H9 (cell line): ENCODE measurements around the gene VAMP8. TPM values are rescaled to one million over a fixed set of nuclear protein-coding genes. Genes with fewer than 3 reads are reported as not detected.
A peak's percentile ranks its signal among the peaks of the same experiment; 100 is the strongest.

Source experiments
- DNase-seq: peaks from one replicate; pipeline ENCODE4 v3.0.0-alpha.2; 2017
- H2AFZ ChIP-seq: one replicate; pipeline ENCODE4 v1.6.1; 2013; ENCODE audit warnings: mild to moderate bottlenecking, low read length, control low read depth, moderate library complexity
- H2AK5ac ChIP-seq: 2 replicates; pipeline ENCODE4 v1.6.1; 2013; ENCODE audit warnings: low read length, control low read depth, mixed read lengths; ENCODE audit not compliant: insufficient read length
- H2BK120ac ChIP-seq: one replicate; pipeline ENCODE4 v1.6.1; 2013; ENCODE audit warnings: low read depth, mild to moderate bottlenecking, low read length, control low read depth, inconsistent platforms; ENCODE audit not compliant: poor library complexity, severe bottlenecking
- H2BK12ac ChIP-seq: 2 replicates; pipeline ENCODE4 v1.6.1; 2013; ENCODE audit warnings: low read length, control low read depth, mixed read lengths, low read depth; ENCODE audit not compliant: insufficient read length
- H2BK15ac ChIP-seq: 2 replicates; pipeline ENCODE4 v1.6.1; 2013; ENCODE audit warnings: low read depth, low read length, control low read depth
- H2BK20ac ChIP-seq: one replicate; pipeline ENCODE4 v1.6.1; 2013; ENCODE audit warnings: low read depth, mild to moderate bottlenecking, low read length, control low read depth, inconsistent platforms; ENCODE audit not compliant: poor library complexity, severe bottlenecking
- H2BK5ac ChIP-seq: 2 replicates; pipeline ENCODE4 v1.6.1; 2013; ENCODE audit warnings: low read length, control low read depth, mixed read lengths; ENCODE audit not compliant: insufficient read length
- H3K14ac ChIP-seq: 2 replicates; pipeline ENCODE4 v1.6.1; 2013; ENCODE audit warnings: low read length, control low read depth; ENCODE audit not compliant: insufficient read depth
- H3K18ac ChIP-seq: 2 replicates; pipeline ENCODE4 v1.6.1; 2013; ENCODE audit warnings: low read depth, mild to moderate bottlenecking, mixed read lengths, low read length, control low read depth; ENCODE audit not compliant: insufficient read length
- H3K23ac ChIP-seq: 2 replicates; pipeline ENCODE4 v1.6.1; 2013; ENCODE audit warnings: low read length, control low read depth, mixed read lengths, low read depth; ENCODE audit not compliant: insufficient read length
- H3K23me2 ChIP-seq: 2 replicates; pipeline ENCODE4 v1.6.1; 2013; ENCODE audit warnings: low read depth, mild to moderate bottlenecking, mixed read lengths, low read length, control low read depth; ENCODE audit not compliant: insufficient read length, poor library complexity, severe bottlenecking
- H3K27ac ChIP-seq: 2 replicates; pipeline ENCODE4 v1.5.1; 2013; ENCODE audit warnings: low read length, control low read depth, mixed read lengths, low read depth; ENCODE audit not compliant: insufficient read length
- H3K27me3 ChIP-seq: 2 replicates; pipeline ENCODE4 v1.6.1; 2013; ENCODE audit warnings: low read length, control low read depth, inconsistent platforms; ENCODE audit not compliant: insufficient read depth
- H3K4ac ChIP-seq: 2 replicates; pipeline ENCODE4 v1.6.1; 2013; ENCODE audit warnings: low read depth, mild to moderate bottlenecking, control low read depth, inconsistent platforms, low read length, moderate library complexity
- H3K4me1 ChIP-seq: 2 replicates; pipeline ENCODE4 v1.6.1; 2013; ENCODE audit warnings: low read length, control low read depth, inconsistent platforms; ENCODE audit not compliant: insufficient read depth
- H3K4me2 ChIP-seq: 2 replicates; pipeline ENCODE4 v1.6.1; 2013; ENCODE audit warnings: low read length, control low read depth, mixed read lengths; ENCODE audit not compliant: insufficient read length, insufficient read depth
- H3K56ac ChIP-seq: 2 replicates; pipeline ENCODE4 v1.6.1; 2013; ENCODE audit warnings: low read depth, mild to moderate bottlenecking, mixed read lengths, low read length, control low read depth; ENCODE audit not compliant: insufficient read length
- H3K79me1 ChIP-seq: 2 replicates; pipeline ENCODE4 v1.6.1; 2013; ENCODE audit warnings: low read depth, mild to moderate bottlenecking, moderate library complexity, low read length, control low read depth, inconsistent platforms; ENCODE audit not compliant: insufficient read depth, poor library complexity, severe bottlenecking
- H3K79me2 ChIP-seq: 2 replicates; pipeline ENCODE4 v1.6.1; 2013; ENCODE audit warnings: low read length, control low read depth, inconsistent platforms; ENCODE audit not compliant: insufficient read depth
- H3K9ac ChIP-seq: 2 replicates; pipeline ENCODE4 v1.6.1; 2013; ENCODE audit warnings: low read length, control low read depth, mixed read lengths; ENCODE audit not compliant: insufficient read length; ENCODE audit errors: extremely low read depth
- H3K9me3 ChIP-seq: one replicate; pipeline ENCODE4 v1.6.1; 2013; ENCODE audit warnings: low read depth, low read length, inconsistent platforms; ENCODE audit not compliant: control insufficient read depth
- H3T11ph ChIP-seq: one replicate; pipeline ENCODE4 v1.6.1; 2013; ENCODE audit warnings: mild to moderate bottlenecking, low read length, control low read depth, inconsistent platforms
- H4K20me1 ChIP-seq: one replicate; pipeline ENCODE4 v1.6.1; 2013; ENCODE audit not compliant: control insufficient read depth, insufficient read length, insufficient read depth
- H4K5ac ChIP-seq: 2 replicates; pipeline ENCODE4 v1.6.1; 2013; ENCODE audit warnings: low read depth, mild to moderate bottlenecking, mixed read lengths, low read length, control low read depth; ENCODE audit not compliant: insufficient read length
- H4K8ac ChIP-seq: replicated peaks from 2 replicates; pipeline ENCODE4 v1.6.1; 2013; ENCODE audit warnings: low read length, control low read depth, mixed read lengths, low read depth; ENCODE audit not compliant: insufficient read length
- H4K91ac ChIP-seq: 2 replicates; pipeline ENCODE4 v1.6.1; 2013; ENCODE audit warnings: low read depth, mild to moderate bottlenecking, moderate library complexity, mixed read lengths, low read length, control low read depth; ENCODE audit not compliant: insufficient read length
- H3K27ac Mint-ChIP-seq, 3 experiments: 2 replicates in 2 of 3; 3 replicates in 1 of 3; pipeline ENCODE4 v1.8.0; 2020 to 2021; ENCODE audit warnings: mixed read lengths in 3 of 3, mild to moderate bottlenecking in 1 of 3, moderate library complexity in 1 of 3
- H3K27me3 Mint-ChIP-seq: 2 replicates; pipeline ENCODE4 v1.8.0; 2021; ENCODE audit warnings: low read depth, mild to moderate bottlenecking, moderate library complexity, mixed read lengths
- H3K36me3 Mint-ChIP-seq, 3 experiments: 2 replicates in 2 of 3; 3 replicates in 1 of 3; pipeline ENCODE4 v1.8.0; 2020 to 2021; ENCODE audit warnings: low read depth in 3 of 3, mixed read lengths in 3 of 3; ENCODE audit not compliant: insufficient read depth in 1 of 3
- H3K4me1 Mint-ChIP-seq, 2 experiments: 2 replicates each; pipeline ENCODE4 v1.8.0; 2020; ENCODE audit warnings: mixed read lengths in 2 of 2
- H3K4me3 Mint-ChIP-seq, 2 experiments: 2 replicates in 1 of 2; 3 replicates in 1 of 2; pipeline ENCODE4 v1.8.0; 2020 to 2021; ENCODE audit warnings: mild to moderate bottlenecking in 2 of 2, mixed read lengths in 2 of 2, moderate library complexity in 1 of 2
- H3K9me3 Mint-ChIP-seq, 2 experiments: 2 replicates in 1 of 2; 3 replicates in 1 of 2; pipeline ENCODE4 v1.8.0; 2020; ENCODE audit warnings: mild to moderate bottlenecking in 2 of 2, mixed read lengths in 2 of 2, moderate library complexity in 1 of 2
- WGBS: extraction: QIAGEN DNeasy Blood & Tissue Kit; methylation state at CpG from one replicate; pipeline ENCODE4 v1.1.7; 2013; ENCODE audit warnings: missing lambda C conversion rate, low lambda C conversion rate, mixed read lengths; ENCODE audit not compliant: insufficient read length; ENCODE audit errors: extremely low coverage; 5-methylcytosine and 5-hydroxymethylcytosine counted together
- total RNA-seq: library from RNA; stranded (reverse); gene quantifications from 2 replicates; pipeline ENCODE4 v1.2.1, GENCODE V29; 2021
- TF ChIP-seq, protein P1 (sequence below): fragments of 200-600 bp; sonication (generic); conservative IDR thresholded peaks from 3 replicates; pipeline ENCODE4 v1.8.0; 2021; ENCODE audit warnings: antibody characterized with exemption, mild to moderate bottlenecking

VAMP8 gene
- total RNA-seq, 1 experiment from 2014 or later, result 33.4 TPM

DNA sequence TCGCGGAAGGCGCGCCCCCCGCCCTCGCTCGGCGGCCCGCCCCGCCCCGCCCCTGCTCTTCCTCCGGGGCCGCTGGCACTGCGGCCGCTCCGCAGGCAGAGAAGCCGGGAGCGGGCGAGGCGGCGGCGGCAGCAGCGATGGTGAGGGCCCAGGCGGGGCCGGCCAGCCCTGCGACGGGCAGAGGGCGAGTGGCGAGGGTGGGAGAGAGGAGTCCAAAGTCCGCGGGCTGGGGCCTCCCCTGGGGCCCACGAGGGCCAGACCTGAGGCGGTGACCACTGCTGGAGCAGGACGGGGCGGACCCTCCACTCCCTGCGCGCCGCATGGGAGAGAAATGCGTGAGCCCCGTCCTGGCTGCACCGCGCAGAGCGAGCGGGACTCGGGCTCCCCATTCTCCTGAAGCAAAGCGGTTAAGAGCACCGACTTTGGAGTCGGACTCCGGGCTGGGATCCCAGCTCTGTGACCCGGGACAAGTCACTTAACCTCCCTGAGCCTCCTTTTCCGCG is 7.0 kb downstream of the VAMP8 start, which contains the start of gene VAMP5:
Gene VAMP5, plus strand, starts transcription at position 78 of the 503 bp plus-strand sequence. Its CDS starts 60 bp downstream, at position 138.
- Histone ChIP-seq H3K4me2 (peak within 1 kb of the TSS; percentile 48), H3K14ac (no peak within 1 kb of the TSS), H3K23me2 (peaks cover 7% of the 10 kb centered on the region), H3K9me3 (no peaks in the 10 kb centered on the region), H2BK120ac (no peak within 1 kb of the TSS), H3K79me1 (no peaks in the 10 kb centered on the region), H2AK5ac (no peak within 1 kb of the TSS), H3K23ac (no peak within 1 kb of the TSS), H2BK5ac (no peak within 1 kb of the TSS), H4K5ac (no peak within 1 kb of the TSS), H4K20me1 (no peaks in the 10 kb centered on the region), H3K27me3 (peaks cover 5% of the 10 kb centered on the region; the same call in 1 of the 2 replicates), H3K79me2 (no peaks in the 10 kb centered on the region), H3K56ac (no peak within 1 kb of the TSS), H4K8ac (no peak within 1 kb of the TSS), H2BK12ac (no peak within 1 kb of the TSS), H2BK15ac (no peak within 1 kb of the TSS), H3K4ac (no peak within 1 kb of the TSS), H2AFZ (no peak within 1 kb of the TSS), H3K9ac (no peak within 1 kb of the TSS), H3K18ac (no peak within 1 kb of the TSS), H4K91ac (no peak within 1 kb of the TSS), H3K4me1 (no peaks in the 10 kb centered on the region; the same call in 1 of the 2 replicates), H3T11ph (no peak within 1 kb of the TSS), H2BK20ac (no peak within 1 kb of the TSS), H3K27ac (no peak within 1 kb of the TSS)
- H3K27ac Mint-ChIP-seq, result no peak within 1 kb of the TSS
- peak within 1 kb of the TSS in 1 of 2 experiments; percentile 17; a peak in 1 of 5 replicates for H3K4me3 Mint-ChIP-seq
- WGBS, result no CpG with 5 or more reads among the region's 52 CpGs
- H3K9me3 Mint-ChIP-seq, result no peaks in the 10 kb centered on the region; a peak in 1 of 5 replicates
- DNase-seq, result peak; percentile 37
- H3K27me3 Mint-ChIP-seq, result peaks cover 20% of the 10 kb centered on the region
- TF ChIP-seq, protein P1, sequence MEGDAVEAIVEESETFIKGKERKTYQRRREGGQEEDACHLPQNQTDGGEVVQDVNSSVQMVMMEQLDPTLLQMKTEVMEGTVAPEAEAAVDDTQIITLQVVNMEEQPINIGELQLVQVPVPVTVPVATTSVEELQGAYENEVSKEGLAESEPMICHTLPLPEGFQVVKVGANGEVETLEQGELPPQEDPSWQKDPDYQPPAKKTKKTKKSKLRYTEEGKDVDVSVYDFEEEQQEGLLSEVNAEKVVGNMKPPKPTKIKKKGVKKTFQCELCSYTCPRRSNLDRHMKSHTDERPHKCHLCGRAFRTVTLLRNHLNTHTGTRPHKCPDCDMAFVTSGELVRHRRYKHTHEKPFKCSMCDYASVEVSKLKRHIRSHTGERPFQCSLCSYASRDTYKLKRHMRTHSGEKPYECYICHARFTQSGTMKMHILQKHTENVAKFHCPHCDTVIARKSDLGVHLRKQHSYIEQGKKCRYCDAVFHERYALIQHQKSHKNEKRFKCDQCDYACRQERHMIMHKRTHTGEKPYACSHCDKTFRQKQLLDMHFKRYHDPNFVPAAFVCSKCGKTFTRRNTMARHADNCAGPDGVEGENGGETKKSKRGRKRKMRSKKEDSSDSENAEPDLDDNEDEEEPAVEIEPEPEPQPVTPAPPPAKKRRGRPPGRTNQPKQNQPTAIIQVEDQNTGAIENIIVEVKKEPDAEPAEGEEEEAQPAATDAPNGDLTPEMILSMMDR, result no peak
- H3K36me3 Mint-ChIP-seq, result no peaks in the 10 kb centered on the region; a peak in 2 of 7 replicates
- peaks cover 3 to 5% of the 10 kb centered on the region in 2 experiments for H3K4me1 Mint-ChIP-seq
